Adrenal gland (tissue), 12 donors: ENCODE results near the gene MRPL34. TPM values are rescaled to one million over a fixed set of nuclear protein-coding genes. Genes with fewer than 3 reads are reported as not detected.
A peak's percentile ranks its signal among the peaks of the same experiment; 100 is the strongest.

Experiments
- DNase-seq, 7 donors: peaks; one replicate each; pipeline ENCODE4 v3.0.0-alpha.2; 2019 to 2020
- H3K27ac ChIP-seq, 5 donors: fragments of 200-600 bp; sonication (generic) in 4 of 5; 1 replicate in 3 of 5; 2 replicates in 2 of 5; pipeline versions ENCODE4 v1.5.1 to v1.8.0; 2016 to 2020; ENCODE audit warnings: mild to moderate bottlenecking in 1 of 5
- H3K27me3 ChIP-seq: fragments of 200-600 bp; 2 replicates; pipeline ENCODE4 v1.8.0; 2021
- H3K36me3 ChIP-seq, 2 donors: fragments of 200-600 bp; replicated peaks in 1 of 2; 1 replicate in 1 of 2; 2 replicates in 1 of 2; pipeline versions ENCODE4 v1.5.1 to v1.8.0; 2018 to 2022
- H3K4me1 ChIP-seq, 2 donors: fragments of 200-600 bp; replicated peaks in 1 of 2; 1 replicate in 1 of 2; 2 replicates in 1 of 2; pipeline versions ENCODE4 v1.5.1 to v1.8.0; 2018 to 2021
- H3K4me3 ChIP-seq, 4 donors: fragments of 200-600 bp; sonication (generic) in 3 of 4; one replicate each; pipeline ENCODE4 v1.5.1; 2016 to 2018
- H3K9me3 ChIP-seq, 3 donors: fragments of 200-600 bp; sonication (generic) in 1 of 3; replicated peaks in 1 of 3; 1 replicate in 2 of 3; 2 replicates in 1 of 3; pipeline versions ENCODE4 v1.5.1 to v1.8.0; 2016 to 2021
- CTCF ChIP-seq, 6 experiments: fragments of 450-650 bp in 4 of 6; fragments of 200-600 bp in 2 of 6; sonication (generic) in 1 of 6; IDR thresholded peaks; 1 replicate in 5 of 6; 2 replicates in 1 of 6; pipeline versions ENCODE4 v1.5.1 to v1.8.0; 2016 to 2021; ENCODE audit warnings: antibody characterized with exemption in 6 of 6, mild to moderate bottlenecking in 2 of 6, moderate library complexity in 1 of 6
- POLR2A ChIP-seq, 2 donors: fragments of 450-650 bp; IDR thresholded peaks; one replicate each; pipeline ENCODE4 v1.6.1; 2017; ENCODE audit warnings: antibody characterized with exemption in 2 of 2, mild to moderate bottlenecking in 2 of 2, moderate library complexity in 1 of 2
- WGBS, 4 donors: extraction: QIAGEN DNeasy Blood & Tissue Kit in 2 of 4; methylation state at CpG; one replicate each; pipeline versions ENCODE4 v1.1.5 to v1.1.7; 2013 to 2017; 5-methylcytosine and 5-hydroxymethylcytosine counted together
- intact Hi-C, 2 donors: fragments of 100-400 bp; cut with DNase I; formaldehyde crosslinking; loops; one replicate each; pipeline versions ENCODE4 v1.14.1 to v1.15.0; 2022 to 2023
- polyA plus RNA-seq, 3 donors: library from polyadenylated mRNA; stranded (reverse); fragments of 200-250 nt in 2 of 3; fragments of 350-450 nt in 1 of 3; fragmentation: Illumina TruSeq in 1 of 3; extraction: RNeasy Lipid Tissue Mini Kit (QIAGEN cat#74804) in 1 of 3; gene quantifications; one replicate each; pipeline ENCODE4 v1.2.3, GENCODE V29; 2013 to 2014
- total RNA-seq, 9 donors: library from RNA; depleted of rRNA in 4 of 9; stranded (reverse); fragments of >200 nt in 4 of 9; fragments of 120-200 nt in 1 of 9; fragmentation: NEBNext Ultra II Directional in 1 of 9; extraction: Animal tissue kit (Norgen Biotek cat#: 25700) in 1 of 9; gene quantifications; one replicate each; pipeline versions ENCODE4 v1.1.0 to v1.2.4, GENCODE V29; 2013 to 2023
- donor health status: healthy with polysubstance abuse.
- donor health status: Bipolar disorder and iron deficiency.
- donor health status: DM: yes; HTN: yes; CAD: no.
- donor health status: DM: no; HTN: no; CAD: no.
- donor health status: DM: no; HTN: no; CAD: no.
- donor health status: DM: yes; HTN: yes; CAD: no.

The MRPL34 gene
- total and polyA plus RNA-seq, 12 donors = 95.8 to 358 (median 152) TPM

GRCh38 chr19:17264641-17264979 lies 41.1 kb upstream of the MRPL34 start, which contains the start of gene USHBP1:
USHBP1 (minus strand) TSS chr19:17264745; CDS start chr19:17264299, 446 bp downstream.
- peak in 5 of 7 donors; percentile 37 to 74 (median 43) for DNase-seq
- WGBS, 4 donors = 34 to 40% (median 37%) methylated on average over 1 to 5 of the region's 5 CpGs
- peak in 1 of 2 donors; percentile 16 for TF ChIP-seq POLR2A (IDR thresholded peaks at IDR 0.05)
- TF ChIP-seq CTCF (IDR thresholded peaks at IDR 0.05) = no peak
- H3K27me3 ChIP-seq = no peaks in the 10 kb centered on the region
- H3K27ac ChIP-seq = peak within 1 kb of the TSS in 2 of 5 donors; percentile 30 to 50
- intact Hi-C loops = no loop called here
- H3K4me1 ChIP-seq = peaks cover 8 to 10% of the 10 kb centered on the region in 2 donors
- peaks cover 0 to 8% of the 10 kb centered on the region in 2 donors for H3K36me3 ChIP-seq
- peak within 1 kb of the TSS in 1 of 4 donors; percentile 44 for H3K4me3 ChIP-seq
- H3K9me3 ChIP-seq = peaks cover 0 to 1% (median 0%) of the 10 kb centered on the region in 3 donors

- Histone ChIP-seq H3K4me3 (no peak overlapping the region), H3K9me3 (no peaks in the 10 kb centered on the region), H3K4me1 (peaks cover 8 to 10% of the 10 kb centered on the region in 2 donors), H3K36me3 (peaks cover 0 to 20% of the 10 kb centered on the region in 2 donors), H3K27me3 (no peaks in the 10 kb centered on the region), H3K27ac (no peak overlapping the region)
- TF ChIP-seq CTCF (IDR thresholded peaks at IDR 0.05) (no peak), POLR2A (IDR thresholded peaks at IDR 0.05) (no peak)
- 89 to 92% (median 92%) methylated on average over 7 of the region's 7 CpGs for WGBS, 4 donors
- no peak for DNase-seq
- intact Hi-C loops = no loop called here
Measured at GRCh38 chr19:17266026-17266425, 39.6 kb upstream of the MRPL34 start.

- DNase-seq = peak in 1 of 7 donors; percentile 13
- Histone ChIP-seq H3K4me1 (peaks cover 8 to 10% of the 10 kb centered on the region in 2 donors), H3K27me3 (no peaks in the 10 kb centered on the region), H3K27ac (peak overlapping the region in 1 of 5 donors; percentile 38), H3K9me3 (no peaks in the 10 kb centered on the region), H3K4me3 (no peak overlapping the region), H3K36me3 (peaks cover 0 to 26% of the 10 kb centered on the region in 2 donors)
- WGBS, 4 donors = 68 to 73% (median 71%) methylated on average over 12 of the region's 12 CpGs
- intact Hi-C loops = no loop called here
- TF ChIP-seq CTCF (IDR thresholded peaks at IDR 0.05) = no peak
- no peak for TF ChIP-seq POLR2A (IDR thresholded peaks at IDR 0.05)
Measured at GRCh38 chr19:17266589-17266974, 39.1 kb upstream of the MRPL34 start.

- intact Hi-C loops = no loop called here
- no peak for TF ChIP-seq CTCF (IDR thresholded peaks at IDR 0.05)
- peak in 1 of 2 donors; percentile 35 for TF ChIP-seq POLR2A (IDR thresholded peaks at IDR 0.05)
- Histone ChIP-seq H3K36me3 (peaks cover 0 to 30% of the 10 kb centered on the region in 2 donors), H3K27ac (peak within 1 kb of the TSS; percentile 20 to 61 (median 46)), H3K27me3 (no peaks in the 10 kb centered on the region), H3K4me3 (peak within 1 kb of the TSS; percentile 32 to 83 (median 54)), H3K9me3 (no peaks in the 10 kb centered on the region), H3K4me1 (peaks cover 8 to 10% of the 10 kb centered on the region in 2 donors)
- WGBS, 4 donors = 0% methylated on average over 15 to 27 of the region's 27 CpGs
- DNase-seq = peak; percentile 96 to 99 (median 99)
Measured at GRCh38 chr19:17266975-17267788, 38.5 kb upstream of the MRPL34 start, which contains the start of gene BABAM1. BABAM1 (plus strand) TSS chr19:17267443; CDS start chr19:17268807, 1,364 bp downstream.
